Measurements from ENCODE around the gene PGM1.

Gene PGM1

DNA sequence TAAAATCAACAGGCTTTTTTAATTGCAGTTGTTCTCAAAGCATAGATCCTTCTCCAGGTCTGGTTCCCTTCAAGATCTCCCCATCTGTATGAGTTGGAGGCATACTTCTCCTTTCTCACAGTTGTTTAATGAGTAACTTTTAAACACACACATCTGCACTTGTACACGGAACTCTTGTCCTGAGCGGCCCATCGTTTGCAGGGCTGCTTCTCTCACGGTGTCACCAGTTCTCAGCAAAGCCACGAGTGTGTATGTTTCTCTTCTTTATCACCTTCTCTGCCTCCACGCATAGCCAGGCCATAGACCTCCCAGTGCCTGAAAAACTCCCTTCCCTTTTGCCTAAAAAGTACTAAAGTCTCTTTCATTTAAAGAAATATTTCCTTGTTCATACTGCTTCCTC is 111.9 kb downstream of the PGM1 start:
- H3K27ac ChIP-seq (ENCODE audit: poor library complexity, severe bottlenecking): no peak overlapping the region
- H3K4me3 ChIP-seq (ENCODE audit: severe bottlenecking): no peak overlapping the region
- no peaks in the 10 kb centered on the region for H3K9me3 ChIP-seq (ENCODE audit: severe bottlenecking)
- no peaks in the 10 kb centered on the region for H3K27me3 ChIP-seq (ENCODE audit: insufficient read depth, poor library complexity, severe bottlenecking)
- TF ChIP-seq, protein P1, sequence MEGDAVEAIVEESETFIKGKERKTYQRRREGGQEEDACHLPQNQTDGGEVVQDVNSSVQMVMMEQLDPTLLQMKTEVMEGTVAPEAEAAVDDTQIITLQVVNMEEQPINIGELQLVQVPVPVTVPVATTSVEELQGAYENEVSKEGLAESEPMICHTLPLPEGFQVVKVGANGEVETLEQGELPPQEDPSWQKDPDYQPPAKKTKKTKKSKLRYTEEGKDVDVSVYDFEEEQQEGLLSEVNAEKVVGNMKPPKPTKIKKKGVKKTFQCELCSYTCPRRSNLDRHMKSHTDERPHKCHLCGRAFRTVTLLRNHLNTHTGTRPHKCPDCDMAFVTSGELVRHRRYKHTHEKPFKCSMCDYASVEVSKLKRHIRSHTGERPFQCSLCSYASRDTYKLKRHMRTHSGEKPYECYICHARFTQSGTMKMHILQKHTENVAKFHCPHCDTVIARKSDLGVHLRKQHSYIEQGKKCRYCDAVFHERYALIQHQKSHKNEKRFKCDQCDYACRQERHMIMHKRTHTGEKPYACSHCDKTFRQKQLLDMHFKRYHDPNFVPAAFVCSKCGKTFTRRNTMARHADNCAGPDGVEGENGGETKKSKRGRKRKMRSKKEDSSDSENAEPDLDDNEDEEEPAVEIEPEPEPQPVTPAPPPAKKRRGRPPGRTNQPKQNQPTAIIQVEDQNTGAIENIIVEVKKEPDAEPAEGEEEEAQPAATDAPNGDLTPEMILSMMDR (IDR thresholded peaks at IDR 0.05; ENCODE audit: poor library complexity, severe bottlenecking): no peak
- no peak for ATAC-seq (ENCODE audit: low read depth)
- no peak for DNase-seq (ENCODE audit: low spot score)
- H3K4me1 ChIP-seq (ENCODE audit: insufficient read depth, poor library complexity, severe bottlenecking): peaks cover 13% of the 10 kb centered on the region
- no peaks in the 10 kb centered on the region for H3K36me3 ChIP-seq (ENCODE audit: low read depth)

DNA sequence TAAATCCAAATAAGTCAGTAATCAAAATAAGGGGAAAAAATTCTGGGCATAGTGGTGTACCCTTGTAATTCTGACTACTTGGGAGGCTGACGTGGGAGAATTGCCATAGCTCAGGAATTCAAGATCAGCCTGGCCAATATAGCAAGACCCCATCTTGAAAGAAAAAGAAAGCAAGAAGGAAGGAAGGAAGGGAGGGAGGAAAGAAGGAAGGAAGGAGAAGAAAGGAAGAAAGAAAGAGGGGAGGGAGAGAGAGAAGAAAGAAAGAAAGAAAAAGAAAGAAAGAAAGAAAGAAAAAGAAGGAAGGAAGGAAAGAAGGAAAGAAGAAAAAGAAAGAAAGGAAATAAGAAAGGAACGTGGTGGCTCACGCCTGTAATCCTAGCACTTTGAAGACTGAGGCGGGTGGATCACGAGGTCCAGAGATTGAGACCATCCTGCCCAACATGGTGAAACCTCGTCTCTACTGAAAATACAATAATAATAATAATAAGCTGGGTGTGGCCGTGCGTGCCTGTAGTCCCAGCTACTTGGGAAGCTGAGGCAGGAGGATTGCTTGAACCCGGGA is 116.1 kb downstream of the PGM1 start:
- no peaks in the 10 kb centered on the region for H3K36me3 ChIP-seq (ENCODE audit: low read depth)
- H3K27ac ChIP-seq (ENCODE audit: poor library complexity, severe bottlenecking): no peak overlapping the region
- no peak overlapping the region for H3K4me3 ChIP-seq (ENCODE audit: severe bottlenecking)
- ATAC-seq (ENCODE audit: low read depth) (no peak), DNase-seq (ENCODE audit: low spot score) (no peak)
- TF ChIP-seq, protein P1 (IDR thresholded peaks at IDR 0.05; ENCODE audit: poor library complexity, severe bottlenecking): no peak
- peaks cover 12% of the 10 kb centered on the region for H3K4me1 ChIP-seq (ENCODE audit: insufficient read depth, poor library complexity, severe bottlenecking)
- no peaks in the 10 kb centered on the region for H3K27me3 ChIP-seq (ENCODE audit: insufficient read depth, poor library complexity, severe bottlenecking)
- no peaks in the 10 kb centered on the region for H3K9me3 ChIP-seq (ENCODE audit: severe bottlenecking)

Measured in RWPE2 (cell line).